ENCODE measurements around the gene SAMD1.
A peak's percentile ranks its signal among the peaks of the same experiment; 100 is the strongest.

The SAMD1 gene

GRCh38 chr19:14116525-14116917 is 26.0 kb upstream of the SAMD1 start:
- H3K27ac ChIP-seq (replicated peaks): no peak overlapping the region
- H3K27me3 ChIP-seq (ENCODE audit: insufficient read depth, poor library complexity, severe bottlenecking): no peaks in the 10 kb centered on the region

GRCh38 chr19:14115756-14116155 is 25.2 kb upstream of the SAMD1 start:
- H3K4me3 ChIP-seq (replicated peaks; ENCODE audit: insufficient read depth, low read length): no peak overlapping the region
- no peak for DNase-seq (ENCODE audit: low read depth in 1 of 2, low spot score in 1 of 2)

More at GRCh38 chr19:14116525-14116917, 26.0 kb upstream of the SAMD1 start:
- DNase-seq (ENCODE audit: low read depth in 1 of 2, low spot score in 1 of 2): no peak
- TF ChIP-seq SPI1 (IDR thresholded peaks at IDR 0.05; ENCODE audit: borderline replicate concordance, low read depth): no peak
- TF ChIP-seq CTCF (IDR thresholded peaks at IDR 0.05; ENCODE audit: insufficient read depth, low read length): no peak
- TF ChIP-seq REST (IDR thresholded peaks at IDR 0.05; ENCODE audit: insufficient replicate concordance, low read depth): no peak
- no peak for TF ChIP-seq POLR2AphosphoS5 (IDR thresholded peaks at IDR 0.05; ENCODE audit: low read depth)
- TF ChIP-seq GABPA (IDR thresholded peaks at IDR 0.05; ENCODE audit: low read depth): no peak
- peak overlapping the region; percentile 83 for H3K4me3 ChIP-seq (replicated peaks; ENCODE audit: insufficient read depth, low read length)

GRCh38 chr19:14114854-14115253 is 24.3 kb upstream of the SAMD1 start:
- no peak overlapping the region for H3K4me3 ChIP-seq (replicated peaks; ENCODE audit: insufficient read depth, low read length)
- TF ChIP-seq CTCF (IDR thresholded peaks at IDR 0.05; ENCODE audit: insufficient read depth, low read length) (peak; percentile 27), REST (IDR thresholded peaks at IDR 0.05; ENCODE audit: insufficient replicate concordance, low read depth) (no peak), SPI1 (IDR thresholded peaks at IDR 0.05; ENCODE audit: borderline replicate concordance, low read depth) (peak; percentile 86), GABPA (IDR thresholded peaks at IDR 0.05; ENCODE audit: low read depth) (no peak), POLR2AphosphoS5 (IDR thresholded peaks at IDR 0.05; ENCODE audit: low read depth) (no peak)
- peak; percentile 80 to 82 for DNase-seq (ENCODE audit: low read depth in 1 of 2, low spot score in 1 of 2)
- H3K27me3 ChIP-seq (ENCODE audit: insufficient read depth, poor library complexity, severe bottlenecking): no peaks in the 10 kb centered on the region
- no peak overlapping the region for H3K27ac ChIP-seq (replicated peaks)

More at GRCh38 chr19:14115756-14116155, 25.2 kb upstream of the SAMD1 start:
- TF ChIP-seq REST (IDR thresholded peaks at IDR 0.05; ENCODE audit: insufficient replicate concordance, low read depth): no peak
- TF ChIP-seq SPI1 (IDR thresholded peaks at IDR 0.05; ENCODE audit: borderline replicate concordance, low read depth): no peak
- TF ChIP-seq POLR2AphosphoS5 (IDR thresholded peaks at IDR 0.05; ENCODE audit: low read depth): no peak
- TF ChIP-seq GABPA (IDR thresholded peaks at IDR 0.05; ENCODE audit: low read depth): no peak
- TF ChIP-seq CTCF (IDR thresholded peaks at IDR 0.05; ENCODE audit: insufficient read depth, low read length): no peak
- Histone ChIP-seq H3K27ac (replicated peaks) (no peak overlapping the region), H3K27me3 (ENCODE audit: insufficient read depth, poor library complexity, severe bottlenecking) (no peaks in the 10 kb centered on the region)

Data from HL-60 (cell line).